ENCODE measurements around the gene TNFRSF1B. TPM values are rescaled to one million over a fixed set of nuclear protein-coding genes. Genes with fewer than 3 reads are reported as not detected.

Gene TNFRSF1B
- total RNA-seq, 3 donors from 2014 or later (not counting 1 experiment from before 2014, with no cell fraction given): 152 to 173 (median 172) TPM

- H3K4me1 Mint-ChIP-seq: peaks cover 86 to 94% of the 10 kb centered on the region in 2 donors
- peaks cover 7% of the 10 kb centered on the region for H3K36me3 Mint-ChIP-seq
- H3K9me3 ChIP-seq (ENCODE audit: control insufficient read depth, insufficient read depth, low read length): no peaks in the 10 kb centered on the region
- H3K4me1 ChIP-seq (ENCODE audit: control insufficient read depth, insufficient read depth, low read length): peaks cover 99% of the 10 kb centered on the region
- DNase-seq (peak in 1 of 2 donors; percentile 53), ATAC-seq (no peak)
- no peaks in the 10 kb centered on the region for H3K27me3 ChIP-seq (ENCODE audit: control insufficient read depth, insufficient read depth, low read length)
- peak overlapping the region; percentile 94 for H3K4me3 Mint-ChIP-seq
- 47% methylated on average over 2 of the region's 3 CpGs for WGBS (ENCODE audit: insufficient coverage)
- H3K9me3 Mint-ChIP-seq: no peaks in the 10 kb centered on the region
- TF ChIP-seq, protein P1, sequence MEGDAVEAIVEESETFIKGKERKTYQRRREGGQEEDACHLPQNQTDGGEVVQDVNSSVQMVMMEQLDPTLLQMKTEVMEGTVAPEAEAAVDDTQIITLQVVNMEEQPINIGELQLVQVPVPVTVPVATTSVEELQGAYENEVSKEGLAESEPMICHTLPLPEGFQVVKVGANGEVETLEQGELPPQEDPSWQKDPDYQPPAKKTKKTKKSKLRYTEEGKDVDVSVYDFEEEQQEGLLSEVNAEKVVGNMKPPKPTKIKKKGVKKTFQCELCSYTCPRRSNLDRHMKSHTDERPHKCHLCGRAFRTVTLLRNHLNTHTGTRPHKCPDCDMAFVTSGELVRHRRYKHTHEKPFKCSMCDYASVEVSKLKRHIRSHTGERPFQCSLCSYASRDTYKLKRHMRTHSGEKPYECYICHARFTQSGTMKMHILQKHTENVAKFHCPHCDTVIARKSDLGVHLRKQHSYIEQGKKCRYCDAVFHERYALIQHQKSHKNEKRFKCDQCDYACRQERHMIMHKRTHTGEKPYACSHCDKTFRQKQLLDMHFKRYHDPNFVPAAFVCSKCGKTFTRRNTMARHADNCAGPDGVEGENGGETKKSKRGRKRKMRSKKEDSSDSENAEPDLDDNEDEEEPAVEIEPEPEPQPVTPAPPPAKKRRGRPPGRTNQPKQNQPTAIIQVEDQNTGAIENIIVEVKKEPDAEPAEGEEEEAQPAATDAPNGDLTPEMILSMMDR (IDR thresholded peaks at IDR 0.05): no peak
- H3K36me3 ChIP-seq (ENCODE audit: control insufficient read depth, insufficient read depth, low read length): peaks cover 10% of the 10 kb centered on the region
- H3K4me3 ChIP-seq (ENCODE audit: low read length): peak overlapping the region; percentile 0
- no peaks in the 10 kb centered on the region for H3K27me3 Mint-ChIP-seq (ENCODE audit: low read depth in 2 of 2)
- intact Hi-C loops (cut with micrococcal nuclease): loop anchor here (1.0 to 10.0 kb wide), 3 partner anchors 11 to 262 kb away; no protein-coding TSS in a partner anchor
- H3K27ac ChIP-seq (ENCODE audit: low read length): peak overlapping the region; percentile 96
- H3K27ac Mint-ChIP-seq: peak overlapping the region; percentile 99
These were observed 6.3 kb downstream of the TNFRSF1B start for GRCh38 chr1:12173041-12173509.

DNA sequence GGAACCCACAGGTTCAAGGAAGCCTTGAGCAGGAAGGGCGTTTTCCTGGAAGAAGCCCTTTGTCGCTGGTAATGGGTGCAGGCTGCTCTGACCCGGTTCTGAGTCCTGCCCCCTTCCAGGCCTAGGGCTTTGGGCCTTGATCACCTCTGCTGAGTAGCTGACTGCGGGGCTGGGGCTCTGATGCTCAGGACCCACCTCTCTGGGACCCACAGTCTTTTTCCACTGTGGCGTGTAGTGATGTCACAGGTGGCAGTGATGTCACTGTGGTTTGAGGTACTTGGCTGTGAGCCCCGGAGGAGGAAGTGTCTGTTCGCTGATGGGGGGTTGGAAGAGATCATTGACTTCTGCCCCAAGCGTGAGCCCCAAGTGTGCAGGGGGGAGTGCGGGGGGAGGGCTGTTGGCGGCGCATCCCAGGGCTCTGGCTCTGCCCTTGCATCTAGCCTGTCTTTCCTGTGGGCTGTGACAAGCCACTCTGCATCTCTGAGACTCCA, 6.9 kb downstream of the TNFRSF1B start:
- Histone ChIP-seq H3K9me3 (ENCODE audit: control insufficient read depth, insufficient read depth, low read length) (no peaks in the 10 kb centered on the region), H3K4me3 (ENCODE audit: low read length) (peak overlapping the region; percentile 0), H3K4me1 (ENCODE audit: control insufficient read depth, insufficient read depth, low read length) (peaks cover 99% of the 10 kb centered on the region), H3K36me3 (ENCODE audit: control insufficient read depth, insufficient read depth, low read length) (peaks cover 10% of the 10 kb centered on the region), H3K27me3 (ENCODE audit: control insufficient read depth, insufficient read depth, low read length) (no peaks in the 10 kb centered on the region), H3K27ac (ENCODE audit: low read length) (peak overlapping the region; percentile 96)
- Mint-ChIP-seq H3K27me3 (ENCODE audit: low read depth in 2 of 2) (no peaks in the 10 kb centered on the region), H3K4me3 (peak overlapping the region; percentile 94), H3K27ac (peak overlapping the region; percentile 99), H3K9me3 (no peaks in the 10 kb centered on the region), H3K36me3 (peaks cover 7% of the 10 kb centered on the region), H3K4me1 (peaks cover 87 to 94% of the 10 kb centered on the region in 2 donors)
- intact Hi-C loops (cut with micrococcal nuclease): loop anchor here (1.0 to 10.0 kb wide), 3 partner anchors 11 to 261 kb away; no protein-coding TSS in a partner anchor
- ATAC-seq (peak; percentile 68 to 87 (median 79)), DNase-seq (peak; percentile 97 to 99)
- WGBS (ENCODE audit: insufficient coverage): 13% methylated on average over 11 of the region's 11 CpGs
- TF ChIP-seq, protein P1 (IDR thresholded peaks at IDR 0.05): no peak

DNA sequence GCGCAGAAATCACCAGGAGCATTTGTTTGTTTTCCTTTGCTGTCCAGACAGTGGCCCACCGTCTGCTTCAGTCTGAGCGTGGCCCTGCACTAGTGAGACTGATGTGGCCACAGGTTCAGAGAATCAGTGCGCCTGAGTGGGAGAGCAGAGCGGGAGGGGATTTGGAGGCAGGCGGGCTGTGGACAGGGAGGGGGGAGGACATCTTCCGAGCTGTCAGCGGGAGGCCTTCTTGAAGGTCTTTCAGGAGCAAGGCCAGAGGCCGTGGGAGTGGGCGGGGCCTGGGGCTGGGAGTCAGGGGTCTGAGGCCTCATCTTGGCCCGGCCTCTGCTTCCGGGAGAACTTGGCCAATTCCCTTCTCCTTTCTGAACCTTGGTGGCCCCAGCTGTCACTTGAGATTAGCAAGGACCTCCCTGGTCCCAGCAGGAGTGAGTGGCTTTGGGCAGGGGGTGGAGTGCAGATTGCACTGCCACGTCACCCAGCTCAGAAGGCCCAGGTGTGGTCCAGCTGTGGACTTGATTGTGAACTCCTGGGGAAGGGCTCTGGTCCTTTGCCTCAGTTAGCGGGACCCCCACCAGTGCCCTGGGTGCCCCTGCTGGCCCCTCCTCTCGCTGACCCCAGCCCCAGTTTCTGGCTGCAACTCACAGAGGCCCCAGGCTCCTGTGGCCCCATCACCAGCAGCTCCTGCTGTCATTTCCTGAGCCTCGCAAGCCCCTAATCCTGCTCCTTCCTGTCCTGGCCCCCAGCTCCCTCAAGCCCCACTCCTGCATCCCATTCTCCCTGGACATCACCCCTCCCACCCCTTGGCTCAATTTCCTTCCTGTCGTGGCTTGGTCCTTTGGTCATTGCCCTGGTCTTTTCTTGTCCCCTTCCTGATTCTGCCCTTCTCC, 8.4 kb downstream of the TNFRSF1B start:
- Histone ChIP-seq H3K36me3 (ENCODE audit: control insufficient read depth, insufficient read depth, low read length) (peaks cover 9% of the 10 kb centered on the region), H3K4me3 (ENCODE audit: low read length) (no peak overlapping the region), H3K27me3 (ENCODE audit: control insufficient read depth, insufficient read depth, low read length) (no peaks in the 10 kb centered on the region), H3K9me3 (ENCODE audit: control insufficient read depth, insufficient read depth, low read length) (no peaks in the 10 kb centered on the region), H3K4me1 (ENCODE audit: control insufficient read depth, insufficient read depth, low read length) (peaks cover 99% of the 10 kb centered on the region), H3K27ac (ENCODE audit: low read length) (peak overlapping the region; percentile 96)
- Mint-ChIP-seq H3K36me3 (peaks cover 7% of the 10 kb centered on the region), H3K27me3 (ENCODE audit: low read depth in 2 of 2) (no peaks in the 10 kb centered on the region), H3K4me1 (peaks cover 82 to 94% of the 10 kb centered on the region in 2 donors), H3K9me3 (no peaks in the 10 kb centered on the region), H3K27ac (peak overlapping the region; percentile 99), H3K4me3 (peak overlapping the region; percentile 94)
- DNase-seq (no peak), ATAC-seq (no peak)
- TF ChIP-seq, protein P1 (IDR thresholded peaks at IDR 0.05): no peak
- 76% methylated on average over 17 of the region's 17 CpGs for WGBS (ENCODE audit: insufficient coverage)
- intact Hi-C loops (cut with micrococcal nuclease): loop anchor here (10.0 kb wide), 1 partner anchor 260 kb away; no protein-coding TSS in a partner anchor
